ENCODE measurements around the gene TEC. TPM values are rescaled to one million over a fixed set of nuclear protein-coding genes. Genes with fewer than 3 reads are reported as not detected.

The TEC gene
- total RNA-seq, 6 donors from 2014 or later, result 5.9 to 26.2 (median 10.1) TPM

GRCh38 chr4:48269861-48270522 lies 354 bp upstream of the TEC start:
- Histone ChIP-seq H3K4me3 (peak overlapping the region; percentile 70 to 98 (median 81)), H3K9me3 (no peaks in the 10 kb centered on the region), H3K4me1 (peaks cover 0 to 11% (median 7%) of the 10 kb centered on the region in 4 donors), H3K36me3 (no peaks in the 10 kb centered on the region), H3K27me3 (no peaks in the 10 kb centered on the region), H3K27ac (peak overlapping the region; percentile 86 to 93 (median 90))
- 4 to 42% methylated on average over 2 to 22 of the region's 41 CpGs for WGBS, 2 donors
- DNase-seq (peak; percentile 97 to 99), ATAC-seq (ENCODE audit: low FRiP score in 2 of 2) (peak; percentile 98 to 99)
- TF ChIP-seq POLR2A (IDR thresholded peaks at IDR 0.05) (peak in 1 of 4 donors; percentile 14), EP300 (IDR thresholded peaks at IDR 0.05) (no peak), POLR2AphosphoS5 (IDR thresholded peaks at IDR 0.05) (peak; percentile 43 to 72), CTCF (IDR thresholded peaks at IDR 0.05) (peak in 3 of 6 experiments; percentile 34 to 55 (median 51))

GRCh38 chr4:48267574-48267973 lies 2.1 kb downstream of the TEC start:
- ATAC-seq (ENCODE audit: low FRiP score in 2 of 2) (no peak), DNase-seq (no peak)
- H3K4me1 ChIP-seq, result peaks cover 0 to 11% (median 7%) of the 10 kb centered on the region in 4 donors
- 97 to 98% methylated on average over 3 of the region's 3 CpGs for WGBS, 2 donors
- H3K9me3 ChIP-seq, result no peaks in the 10 kb centered on the region
- H3K27me3 ChIP-seq, result no peaks in the 10 kb centered on the region
- no peak for TF ChIP-seq EP300 (IDR thresholded peaks at IDR 0.05)
- TF ChIP-seq CTCF (IDR thresholded peaks at IDR 0.05), result no peak
- no peak for TF ChIP-seq POLR2A (IDR thresholded peaks at IDR 0.05)
- no peak for TF ChIP-seq POLR2AphosphoS5 (IDR thresholded peaks at IDR 0.05)
- no peak overlapping the region for H3K4me3 ChIP-seq
- H3K36me3 ChIP-seq, result no peaks in the 10 kb centered on the region
- H3K27ac ChIP-seq, result no peak overlapping the region

GRCh38 chr4:48266781-48267180 lies 2.9 kb downstream of the TEC start:
- TF ChIP-seq EP300 (IDR thresholded peaks at IDR 0.05) (no peak), POLR2AphosphoS5 (IDR thresholded peaks at IDR 0.05) (no peak), POLR2A (IDR thresholded peaks at IDR 0.05) (no peak), CTCF (IDR thresholded peaks at IDR 0.05) (no peak)
- ATAC-seq (ENCODE audit: low FRiP score in 2 of 2) (no peak), DNase-seq (no peak)
- Histone ChIP-seq H3K9me3 (no peaks in the 10 kb centered on the region), H3K4me1 (peaks cover 0 to 11% (median 7%) of the 10 kb centered on the region in 4 donors), H3K36me3 (no peaks in the 10 kb centered on the region), H3K27ac (no peak overlapping the region), H3K27me3 (no peaks in the 10 kb centered on the region), H3K4me3 (no peak overlapping the region)
- 71 to 75% methylated on average over 4 of the region's 4 CpGs for WGBS, 2 donors

GRCh38 chr4:48262926-48263325 lies 6.7 kb downstream of the TEC start:
- Histone ChIP-seq H3K4me1 (peaks cover 0 to 4% (median 0%) of the 10 kb centered on the region in 4 donors), H3K27ac (no peak overlapping the region), H3K36me3 (no peaks in the 10 kb centered on the region), H3K4me3 (no peak overlapping the region), H3K27me3 (no peaks in the 10 kb centered on the region), H3K9me3 (no peaks in the 10 kb centered on the region)
- ATAC-seq (ENCODE audit: low FRiP score in 2 of 2), result peak in 1 of 2 donors; percentile 79
- DNase-seq, result peak in 1 of 2 donors; percentile 42
- 45 to 64% methylated on average over 3 of the region's 3 CpGs for WGBS, 2 donors
- TF ChIP-seq POLR2A (IDR thresholded peaks at IDR 0.05) (peak in 1 of 4 donors; percentile 12), POLR2AphosphoS5 (IDR thresholded peaks at IDR 0.05) (no peak)

- Histone ChIP-seq H3K4me3 (no peak overlapping the region), H3K27me3 (no peaks in the 10 kb centered on the region), H3K9me3 (no peaks in the 10 kb centered on the region), H3K27ac (no peak overlapping the region), H3K4me1 (peaks cover 0 to under 1% (median 0%) of the 10 kb centered on the region in 4 donors), H3K36me3 (no peaks in the 10 kb centered on the region)
- no peak for TF ChIP-seq POLR2A (IDR thresholded peaks at IDR 0.05)
- DNase-seq (no peak), ATAC-seq (ENCODE audit: low FRiP score in 2 of 2) (no peak)
- WGBS, 2 donors, result 73 to 77% methylated on average over 2 of the region's 2 CpGs
Measured at GRCh38 chr4:48262484-48262883, 7.2 kb downstream of the TEC start.

GRCh38 chr4:48261281-48261680 lies 8.4 kb downstream of the TEC start:
- no peak for ATAC-seq (ENCODE audit: low FRiP score in 2 of 2)
- H3K9me3 ChIP-seq, result no peaks in the 10 kb centered on the region
- H3K4me1 ChIP-seq, result no peaks in the 10 kb centered on the region
- H3K4me3 ChIP-seq, result no peak overlapping the region
- TF ChIP-seq POLR2AphosphoS5 (IDR thresholded peaks at IDR 0.05) (no peak), EP300 (IDR thresholded peaks at IDR 0.05) (no peak), POLR2A (IDR thresholded peaks at IDR 0.05) (no peak), CTCF (IDR thresholded peaks at IDR 0.05) (no peak)
- WGBS, 2 donors, result 29 to 44% methylated on average over 1 of the region's 1 CpG
- DNase-seq, result no peak
- no peaks in the 10 kb centered on the region for H3K27me3 ChIP-seq
- H3K36me3 ChIP-seq, result no peaks in the 10 kb centered on the region
- no peak overlapping the region for H3K27ac ChIP-seq
